ENCODE results near the gene GNB3. TPM values are rescaled to one million over a fixed set of nuclear protein-coding genes. Genes with fewer than 3 reads are reported as not detected.
A peak's percentile ranks its signal among the peaks of the same experiment; 100 is the strongest.
"Not testable (repeated sequence)": the region's sequence is repeated elsewhere in the genome, so short reads cannot be mapped to it uniquely, and the experiment has no call there.

GNB3 gene
- total RNA-seq, 4 donors from 2014 or later, result 0.17 to 1.2 (median 0.52) TPM; not detected in 1

DNA sequence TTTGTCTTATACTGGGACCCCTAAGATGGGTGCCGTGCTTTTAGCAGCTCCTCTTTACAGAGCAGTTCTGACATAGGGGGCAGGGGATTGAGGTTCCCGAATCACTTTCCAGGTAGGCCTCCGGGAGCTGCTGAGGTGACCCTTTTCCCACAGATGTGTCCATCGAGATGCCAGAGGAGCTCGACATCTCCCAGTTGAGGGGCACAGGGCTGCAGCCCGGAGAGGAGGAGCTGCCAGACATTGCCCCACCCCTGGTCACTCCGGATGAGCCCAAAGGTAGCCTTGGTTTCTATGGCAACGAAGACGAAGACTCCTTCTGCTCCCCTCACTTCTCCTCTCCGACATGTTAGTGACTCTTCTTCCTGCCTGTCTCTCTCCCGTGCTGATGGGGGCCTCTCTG lies 22.3 kb downstream of the GNB3 start:
- intact Hi-C loops (cut with DNase I; ENCODE audit: low total_unique reads), result no loop called here
- 90 to 91% methylated on average over 11 of the region's 11 CpGs for WGBS, 2 donors
- no peak overlapping the region for H3K4me3 ChIP-seq (ENCODE audit: low read depth, poor library complexity, severe bottlenecking)
- DNase-seq (ENCODE audit: low spot score in 2 of 2), result no peak
- no peak for TF ChIP-seq POLR2A (IDR thresholded peaks at IDR 0.05)
- TF ChIP-seq, protein P1, sequence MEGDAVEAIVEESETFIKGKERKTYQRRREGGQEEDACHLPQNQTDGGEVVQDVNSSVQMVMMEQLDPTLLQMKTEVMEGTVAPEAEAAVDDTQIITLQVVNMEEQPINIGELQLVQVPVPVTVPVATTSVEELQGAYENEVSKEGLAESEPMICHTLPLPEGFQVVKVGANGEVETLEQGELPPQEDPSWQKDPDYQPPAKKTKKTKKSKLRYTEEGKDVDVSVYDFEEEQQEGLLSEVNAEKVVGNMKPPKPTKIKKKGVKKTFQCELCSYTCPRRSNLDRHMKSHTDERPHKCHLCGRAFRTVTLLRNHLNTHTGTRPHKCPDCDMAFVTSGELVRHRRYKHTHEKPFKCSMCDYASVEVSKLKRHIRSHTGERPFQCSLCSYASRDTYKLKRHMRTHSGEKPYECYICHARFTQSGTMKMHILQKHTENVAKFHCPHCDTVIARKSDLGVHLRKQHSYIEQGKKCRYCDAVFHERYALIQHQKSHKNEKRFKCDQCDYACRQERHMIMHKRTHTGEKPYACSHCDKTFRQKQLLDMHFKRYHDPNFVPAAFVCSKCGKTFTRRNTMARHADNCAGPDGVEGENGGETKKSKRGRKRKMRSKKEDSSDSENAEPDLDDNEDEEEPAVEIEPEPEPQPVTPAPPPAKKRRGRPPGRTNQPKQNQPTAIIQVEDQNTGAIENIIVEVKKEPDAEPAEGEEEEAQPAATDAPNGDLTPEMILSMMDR (IDR thresholded peaks at IDR 0.05), result no peak

DNA sequence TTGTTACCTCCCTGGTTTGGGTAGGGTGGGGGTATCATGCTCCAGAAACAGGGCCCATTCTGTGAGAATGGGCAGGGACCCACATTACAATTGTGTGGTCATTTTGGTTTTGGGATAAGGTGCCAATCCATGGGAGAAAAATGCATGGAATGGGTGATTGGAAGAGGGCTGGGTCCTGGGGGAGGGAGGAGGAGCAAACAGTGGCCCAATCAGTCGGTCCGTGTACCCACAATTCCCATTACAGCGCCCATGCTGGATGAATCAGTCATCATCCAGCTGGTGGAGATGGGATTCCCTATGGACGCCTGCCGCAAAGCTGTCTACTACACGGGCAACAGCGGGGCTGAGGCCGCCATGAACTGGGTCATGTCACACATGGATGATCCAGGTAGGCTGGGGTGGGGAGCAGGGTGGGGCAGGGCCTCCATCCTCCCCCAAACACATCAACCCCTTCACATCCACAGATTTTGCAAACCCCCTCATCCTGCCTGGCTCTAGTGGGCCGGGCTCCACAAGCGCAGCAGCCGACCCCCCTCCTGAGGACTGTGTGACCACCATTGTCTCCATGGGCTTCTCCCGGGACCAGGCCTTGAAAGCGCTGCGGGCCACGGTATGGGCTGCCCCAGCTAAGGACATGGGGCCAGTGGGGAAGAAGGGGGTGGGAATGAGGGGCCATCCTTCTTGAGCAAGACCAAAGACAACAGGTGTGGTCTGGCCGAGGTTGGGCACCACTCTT lies 23.0 kb downstream of the GNB3 start:
- no peak for TF ChIP-seq POLR2A (IDR thresholded peaks at IDR 0.05)
- TF ChIP-seq, protein P1 (IDR thresholded peaks at IDR 0.05), result no peak
- intact Hi-C loops (cut with DNase I; ENCODE audit: low total_unique reads), result no loop called here
- peak in 1 of 2 donors; percentile 83 for DNase-seq (ENCODE audit: low spot score in 2 of 2)
- WGBS, 2 donors, result 93 to 97% methylated on average over 15 to 16 of the region's 16 CpGs
- no peak overlapping the region for H3K4me3 ChIP-seq (ENCODE audit: low read depth, poor library complexity, severe bottlenecking)

DNA sequence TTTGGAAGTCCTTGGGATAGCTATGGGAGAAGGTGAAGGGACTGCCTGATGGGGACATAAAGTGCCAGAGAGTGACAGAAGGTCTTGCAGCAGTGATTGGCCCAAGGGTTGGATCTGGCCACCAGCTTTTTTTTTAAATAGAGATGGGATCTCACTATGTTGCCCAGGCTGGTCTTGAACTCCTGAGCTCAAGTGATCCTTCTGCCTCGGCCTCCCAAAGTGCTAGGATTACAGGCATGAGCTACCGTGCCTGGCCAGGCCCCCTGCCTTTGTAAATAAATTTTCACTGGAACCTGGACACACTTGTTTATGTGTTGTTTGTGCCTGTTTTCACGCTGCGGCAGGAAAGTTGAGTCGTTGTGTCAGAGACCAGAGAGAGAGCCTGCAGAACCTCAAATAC lies 24.6 kb downstream of the GNB3 start:
- WGBS, 2 donors, result 91 to 96% methylated on average over 5 of the region's 5 CpGs
- intact Hi-C loops (cut with DNase I; ENCODE audit: low total_unique reads); H3K4me3 ChIP-seq (ENCODE audit: low read depth, poor library complexity, severe bottlenecking); DNase-seq (ENCODE audit: low spot score in 2 of 2): not testable (repeated sequence)

DNA sequence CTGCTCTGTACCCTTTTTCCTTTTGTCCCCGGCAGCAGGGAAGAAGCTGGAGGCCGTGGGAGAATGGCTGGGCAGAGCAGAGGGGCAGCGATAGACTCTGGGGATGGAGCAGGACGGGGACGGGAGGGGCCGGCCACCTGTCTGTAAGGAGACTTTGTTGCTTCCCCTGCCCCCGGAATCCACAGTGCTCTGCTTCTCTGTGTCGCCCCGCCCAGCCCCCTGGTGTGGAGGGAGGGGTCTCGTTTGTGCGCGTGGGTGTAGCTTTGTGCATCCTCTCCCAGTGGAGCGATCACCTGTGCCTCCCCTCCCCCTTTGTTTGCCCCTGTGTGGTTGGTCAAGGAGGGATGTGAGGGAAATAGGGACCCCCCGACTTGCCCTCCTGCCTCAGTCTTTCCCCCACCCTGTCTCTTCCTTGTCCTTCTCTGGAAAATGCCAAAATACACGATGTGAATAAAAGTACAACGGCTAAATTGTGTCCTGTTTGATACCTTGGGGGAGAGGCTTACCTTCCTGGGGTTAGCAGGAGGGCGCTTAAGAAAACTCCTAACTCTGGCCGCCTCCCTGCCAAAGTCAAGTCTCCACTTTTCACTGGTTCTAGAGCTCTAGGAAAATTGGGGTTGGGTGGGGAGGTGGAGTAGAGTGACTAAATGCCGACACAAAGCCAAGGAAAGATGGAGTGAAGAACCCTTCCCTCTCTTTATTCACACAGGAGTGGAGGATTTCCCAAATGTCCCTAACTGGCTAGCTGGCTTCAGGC lies 25.6 kb downstream of the GNB3 start:
- TF ChIP-seq, protein P1 (IDR thresholded peaks at IDR 0.05), result no peak
- TF ChIP-seq POLR2A (IDR thresholded peaks at IDR 0.05), result no peak
- WGBS, 2 donors, result 67 to 72% methylated on average over 19 of the region's 19 CpGs

DNA sequence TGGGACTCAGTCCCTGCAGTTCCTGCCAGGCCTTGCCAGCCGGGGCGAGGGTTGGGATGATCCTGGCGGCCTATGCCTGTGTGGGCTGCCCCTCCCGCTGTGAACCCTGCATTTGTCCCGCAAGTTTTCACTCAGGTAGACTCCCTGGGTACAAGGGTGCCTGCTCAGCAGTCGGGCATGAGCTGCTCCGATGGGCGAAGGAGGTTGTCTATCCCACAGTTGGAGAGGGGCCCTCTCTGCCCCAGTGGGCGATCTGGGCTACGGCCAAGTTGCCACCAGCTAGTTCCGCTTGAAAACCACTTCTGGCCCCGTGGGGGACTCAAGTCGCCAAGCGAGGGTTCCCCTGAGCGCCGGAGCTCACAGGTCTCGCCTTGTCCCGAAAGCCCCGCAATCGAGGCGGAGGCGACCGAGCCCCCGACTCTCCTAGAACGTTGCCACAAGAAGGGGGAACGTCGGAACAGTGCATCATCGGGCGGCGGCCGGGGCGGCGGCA lies 26.2 kb downstream of the GNB3 start:
- DNase-seq (ENCODE audit: low spot score in 2 of 2), result peak; percentile 77 to 97
- no peak overlapping the region for H3K4me3 ChIP-seq (ENCODE audit: low read depth, poor library complexity, severe bottlenecking)
- TF ChIP-seq, protein P1 (IDR thresholded peaks at IDR 0.05), result no peak
- no peak for TF ChIP-seq POLR2A (IDR thresholded peaks at IDR 0.05)
- WGBS, 2 donors, result 1 to 3% methylated on average over 16 to 32 of the region's 33 CpGs
- intact Hi-C loops (cut with DNase I; ENCODE audit: low total_unique reads), result no loop called here

More for the DNA sequence above, 25.6 kb downstream of the GNB3 start:
- intact Hi-C loops (cut with DNase I; ENCODE audit: low total_unique reads), result no loop called here
- H3K4me3 ChIP-seq (ENCODE audit: low read depth, poor library complexity, severe bottlenecking), result no peak overlapping the region
- DNase-seq (ENCODE audit: low spot score in 2 of 2), result no peak

Data from lower leg skin (tissue), 4 donors.